ENCODE results near the gene MNS1. TPM values are rescaled to one million over a fixed set of nuclear protein-coding genes. Genes with fewer than 3 reads are reported as not detected.
"Not testable (repeated sequence)": the region's sequence is repeated elsewhere in the genome, so short reads cannot be mapped to it uniquely, and the experiment has no call there.

The MNS1 gene
- total and polyA plus RNA-seq, 9 donors: 5.1 to 9.3 (median 7.1) TPM

DNA sequence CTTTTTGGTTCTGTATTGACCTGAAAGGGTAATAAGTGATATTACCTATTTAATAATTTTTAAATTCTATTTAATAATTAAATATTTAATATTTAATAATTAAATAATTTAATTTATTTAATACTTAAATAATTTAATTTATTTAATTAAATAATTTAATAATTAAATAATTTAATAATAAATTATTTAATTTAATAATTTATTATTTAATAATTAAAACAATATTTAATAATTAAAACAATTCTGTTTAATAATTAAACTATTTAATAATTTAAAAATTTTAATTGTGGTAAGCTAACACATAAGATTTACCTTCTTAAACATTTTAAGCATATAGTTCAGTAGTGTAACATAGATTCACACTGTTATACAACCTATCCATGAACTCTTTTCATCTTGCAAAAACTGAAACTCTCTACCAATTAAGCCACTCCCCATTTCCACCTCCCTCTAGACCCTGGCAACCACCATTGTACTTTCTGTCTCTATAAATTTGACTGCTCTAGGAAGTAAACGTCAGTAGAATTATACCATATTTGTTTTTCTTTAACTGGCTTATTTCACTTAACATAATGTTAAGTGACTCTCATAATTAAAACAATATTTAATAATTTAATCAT, 51.7 kb downstream of the MNS1 start:
- not testable (repeated sequence) for H3K4me3 ChIP-seq (ENCODE audit: low read length); H3K27me3 ChIP-seq (ENCODE audit: control insufficient read depth, insufficient read depth, low read length); H3K9me3 ChIP-seq (replicated peaks; ENCODE audit: control insufficient read depth, low read depth, low read length); DNase-seq; H3K4me1 ChIP-seq (ENCODE audit: control insufficient read depth, insufficient read depth, low read length); H3K36me3 ChIP-seq (ENCODE audit: control insufficient read depth, insufficient read depth, low read length); H3K27ac ChIP-seq (ENCODE audit: low read length)
- no CpG with 5 or more reads among the region's 1 CpG for WGBS (ENCODE audit: insufficient coverage)

DNA sequence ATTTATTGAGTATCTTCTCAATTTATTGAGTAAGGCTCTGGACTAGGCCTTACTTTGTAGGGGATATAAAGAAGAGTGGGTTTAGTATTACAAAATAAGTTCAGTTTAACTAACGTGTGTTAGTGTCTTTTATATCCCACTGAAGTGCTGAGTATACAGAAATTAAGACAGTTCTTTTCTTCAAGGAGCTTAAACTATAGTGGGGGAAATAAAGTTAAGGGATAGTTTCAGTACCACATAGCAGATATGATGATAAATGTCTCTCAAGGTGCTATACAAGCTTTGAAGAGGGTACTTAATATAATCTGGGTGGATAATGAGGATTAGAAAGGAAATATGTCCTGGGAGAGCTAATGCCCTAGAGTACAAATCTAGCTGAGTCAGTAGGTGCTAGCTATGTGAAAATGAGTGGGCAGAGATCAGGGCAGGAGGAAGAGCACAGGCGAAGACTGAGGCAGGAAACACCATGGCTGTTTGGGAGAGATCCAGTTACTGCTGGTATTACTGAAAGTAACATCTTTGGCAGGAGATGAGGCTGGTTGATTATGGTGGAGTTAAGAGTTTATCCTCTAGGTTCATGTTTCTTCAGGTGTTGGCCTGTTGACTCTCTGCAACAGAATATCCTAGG, 53.7 kb downstream of the MNS1 start:
- Histone ChIP-seq H3K9me3 (replicated peaks; ENCODE audit: control insufficient read depth, low read depth, low read length) (no peaks in the 10 kb centered on the region), H3K4me3 (ENCODE audit: low read length) (no peak overlapping the region), H3K36me3 (ENCODE audit: control insufficient read depth, insufficient read depth, low read length) (no peaks in the 10 kb centered on the region), H3K4me1 (ENCODE audit: control insufficient read depth, insufficient read depth, low read length) (no peaks in the 10 kb centered on the region), H3K27ac (ENCODE audit: low read length) (no peak overlapping the region), H3K27me3 (ENCODE audit: control insufficient read depth, insufficient read depth, low read length) (no peaks in the 10 kb centered on the region)
- DNase-seq: no peak
- WGBS (ENCODE audit: insufficient coverage): 50% methylated on average over 1 of the region's 2 CpGs

DNA sequence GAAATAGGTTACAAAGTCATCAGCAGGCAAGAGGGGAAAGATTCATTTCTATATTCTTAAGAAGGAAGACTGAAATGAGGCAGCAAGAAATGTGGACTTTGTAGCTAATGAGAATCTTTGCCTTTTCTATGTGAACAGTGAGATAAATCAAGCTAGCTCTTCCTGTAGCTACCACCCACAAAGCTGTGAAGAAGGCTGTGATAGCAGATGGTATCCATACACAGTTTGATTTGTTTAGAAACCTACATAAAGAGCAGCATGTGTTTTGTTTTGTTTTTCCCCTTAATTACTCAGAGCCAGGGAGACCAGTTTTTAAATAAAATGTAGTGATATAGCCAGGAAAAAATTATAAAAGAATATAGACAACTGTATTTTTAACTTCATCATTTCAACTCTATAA, 54.2 kb downstream of the MNS1 start:
- Histone ChIP-seq H3K4me1 (ENCODE audit: control insufficient read depth, insufficient read depth, low read length) (no peaks in the 10 kb centered on the region), H3K27me3 (ENCODE audit: control insufficient read depth, insufficient read depth, low read length) (no peaks in the 10 kb centered on the region), H3K36me3 (ENCODE audit: control insufficient read depth, insufficient read depth, low read length) (no peaks in the 10 kb centered on the region), H3K27ac (ENCODE audit: low read length) (no peak overlapping the region), H3K4me3 (ENCODE audit: low read length) (no peak overlapping the region), H3K9me3 (replicated peaks; ENCODE audit: control insufficient read depth, low read depth, low read length) (no peaks in the 10 kb centered on the region)
- no peak for DNase-seq

DNA sequence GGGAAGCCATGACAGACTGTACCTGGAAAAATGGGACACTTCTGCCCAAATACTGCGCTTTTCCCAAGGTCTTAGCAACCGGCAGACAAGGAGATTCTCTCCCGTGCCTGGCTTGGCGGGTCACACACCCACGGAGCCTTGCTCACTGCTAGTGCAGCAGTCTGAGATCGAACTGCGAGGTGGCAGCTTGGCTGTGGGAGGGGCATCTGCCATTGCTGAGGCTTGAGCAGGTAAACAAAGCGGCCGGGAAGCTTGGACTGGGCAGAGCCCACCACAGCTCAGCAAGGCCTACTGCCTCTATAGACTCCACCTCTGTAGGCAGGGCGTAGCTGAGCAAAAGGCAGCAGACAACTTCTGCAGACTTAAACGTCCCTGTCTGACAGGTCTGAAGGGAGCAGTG, 65.7 kb downstream of the MNS1 start:
- H3K36me3 ChIP-seq (ENCODE audit: control insufficient read depth, insufficient read depth, low read length); DNase-seq; H3K27ac ChIP-seq (ENCODE audit: low read length); H3K4me1 ChIP-seq (ENCODE audit: control insufficient read depth, insufficient read depth, low read length); H3K4me3 ChIP-seq (ENCODE audit: low read length); H3K9me3 ChIP-seq (replicated peaks; ENCODE audit: control insufficient read depth, low read depth, low read length); H3K27me3 ChIP-seq (ENCODE audit: control insufficient read depth, insufficient read depth, low read length): not testable (repeated sequence)
- 96% methylated on average over 10 of the region's 11 CpGs for WGBS (ENCODE audit: insufficient coverage)

DNA sequence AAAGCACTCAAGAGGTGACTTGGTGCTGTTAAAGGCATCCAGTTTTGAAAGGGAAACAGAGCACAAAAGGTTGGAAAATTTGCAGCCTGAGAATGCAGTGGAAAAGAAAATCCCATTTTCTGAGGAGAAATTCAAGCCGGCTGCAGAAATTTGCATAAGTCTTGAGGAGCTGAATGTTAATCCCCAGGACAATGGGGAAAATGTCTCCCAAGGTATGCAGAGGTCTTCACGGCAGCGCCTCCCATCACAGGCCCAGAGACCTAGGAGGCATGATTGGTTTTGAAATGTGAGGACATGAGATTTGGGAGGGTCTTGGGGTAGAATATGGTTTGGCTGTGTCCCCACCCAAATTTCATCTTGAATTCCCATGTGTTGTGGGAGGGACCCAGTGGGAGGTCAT, 67.6 kb downstream of the MNS1 start:
- not testable (repeated sequence) for DNase-seq; H3K27ac ChIP-seq (ENCODE audit: low read length); H3K27me3 ChIP-seq (ENCODE audit: control insufficient read depth, insufficient read depth, low read length); H3K4me3 ChIP-seq (ENCODE audit: low read length); H3K9me3 ChIP-seq (replicated peaks; ENCODE audit: control insufficient read depth, low read depth, low read length); H3K4me1 ChIP-seq (ENCODE audit: control insufficient read depth, insufficient read depth, low read length); H3K36me3 ChIP-seq (ENCODE audit: control insufficient read depth, insufficient read depth, low read length)
- WGBS (ENCODE audit: insufficient coverage): 87% methylated on average over 3 of the region's 3 CpGs

DNA sequence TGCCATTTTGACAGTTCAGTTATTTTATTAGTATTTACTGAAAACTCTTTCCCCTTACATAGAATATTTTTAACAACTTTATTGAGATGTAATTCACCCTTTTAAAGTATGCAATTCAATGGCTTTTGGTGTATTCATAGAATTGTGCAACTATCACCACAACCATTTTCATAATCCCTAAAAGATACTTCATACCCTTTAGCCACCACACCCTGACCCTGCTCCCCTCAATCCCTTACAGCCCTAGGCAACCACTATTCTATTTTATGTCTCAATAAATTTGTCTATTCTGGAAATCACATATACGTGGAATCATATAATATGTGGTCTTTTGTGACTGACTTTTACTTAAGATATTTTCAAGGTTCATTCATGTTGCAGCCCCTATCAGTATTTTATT, 70.0 kb downstream of the MNS1 start:
- Histone ChIP-seq H3K27ac (ENCODE audit: low read length) (no peak overlapping the region), H3K36me3 (ENCODE audit: control insufficient read depth, insufficient read depth, low read length) (no peaks in the 10 kb centered on the region), H3K9me3 (replicated peaks; ENCODE audit: control insufficient read depth, low read depth, low read length) (no peaks in the 10 kb centered on the region), H3K4me3 (ENCODE audit: low read length) (no peak overlapping the region), H3K27me3 (ENCODE audit: control insufficient read depth, insufficient read depth, low read length) (no peaks in the 10 kb centered on the region), H3K4me1 (ENCODE audit: control insufficient read depth, insufficient read depth, low read length) (no peaks in the 10 kb centered on the region)
- WGBS (ENCODE audit: insufficient coverage): no CpG with 5 or more reads among the region's 1 CpG
- no peak for DNase-seq

DNA sequence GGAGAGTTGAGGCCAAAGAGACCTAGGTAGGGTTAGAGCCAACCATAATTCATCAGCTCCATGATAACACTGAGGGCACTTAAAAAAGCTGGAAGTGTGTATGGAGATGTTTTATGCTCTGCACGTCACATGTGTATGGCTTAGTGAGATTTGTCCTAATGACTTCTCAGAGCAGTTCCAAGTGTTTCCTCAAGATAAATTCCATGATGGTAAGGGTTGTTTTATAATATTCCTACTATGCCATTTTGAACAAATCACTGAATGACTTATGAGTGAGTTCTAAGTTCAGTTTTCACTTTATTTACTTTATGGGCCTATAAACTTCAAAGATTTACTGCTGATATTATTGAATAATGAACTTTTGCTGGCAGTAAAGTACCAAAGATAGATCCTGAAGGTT, 71.7 kb downstream of the MNS1 start:
- H3K9me3 ChIP-seq (replicated peaks; ENCODE audit: control insufficient read depth, low read depth, low read length): no peaks in the 10 kb centered on the region
- no peak overlapping the region for H3K27ac ChIP-seq (ENCODE audit: low read length)
- H3K36me3 ChIP-seq (ENCODE audit: control insufficient read depth, insufficient read depth, low read length): no peaks in the 10 kb centered on the region
- H3K27me3 ChIP-seq (ENCODE audit: control insufficient read depth, insufficient read depth, low read length): no peaks in the 10 kb centered on the region
- no peak overlapping the region for H3K4me3 ChIP-seq (ENCODE audit: low read length)
- DNase-seq: no peak
- no peaks in the 10 kb centered on the region for H3K4me1 ChIP-seq (ENCODE audit: control insufficient read depth, insufficient read depth, low read length)
- no CpG with 5 or more reads among the region's 1 CpG for WGBS (ENCODE audit: insufficient coverage)

DNA sequence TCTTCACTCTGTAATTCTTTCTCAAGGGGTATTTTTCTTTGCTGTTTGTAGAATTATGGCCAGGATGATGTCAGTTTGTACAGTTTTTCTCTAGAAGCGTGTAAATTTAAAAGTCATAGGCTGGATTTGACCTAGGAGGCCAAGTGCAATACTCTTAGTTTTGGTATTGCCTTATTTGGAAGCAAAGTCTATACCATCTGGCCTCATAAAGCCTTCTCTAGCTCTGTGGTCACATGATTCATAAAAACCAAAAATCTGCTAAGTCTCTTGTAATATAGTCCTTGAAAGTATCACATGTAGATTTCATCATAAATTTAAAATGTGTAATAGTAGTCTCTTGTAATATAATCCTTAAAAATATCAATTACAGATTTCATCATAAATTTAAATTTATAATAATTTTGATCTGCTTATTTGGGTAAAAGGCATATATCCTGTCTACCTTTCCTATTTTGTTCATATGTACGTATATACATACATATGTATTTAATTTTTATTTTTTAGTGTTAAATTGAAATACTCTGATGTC, 74.1 kb downstream of the MNS1 start:
- DNase-seq: no peak

DNA sequence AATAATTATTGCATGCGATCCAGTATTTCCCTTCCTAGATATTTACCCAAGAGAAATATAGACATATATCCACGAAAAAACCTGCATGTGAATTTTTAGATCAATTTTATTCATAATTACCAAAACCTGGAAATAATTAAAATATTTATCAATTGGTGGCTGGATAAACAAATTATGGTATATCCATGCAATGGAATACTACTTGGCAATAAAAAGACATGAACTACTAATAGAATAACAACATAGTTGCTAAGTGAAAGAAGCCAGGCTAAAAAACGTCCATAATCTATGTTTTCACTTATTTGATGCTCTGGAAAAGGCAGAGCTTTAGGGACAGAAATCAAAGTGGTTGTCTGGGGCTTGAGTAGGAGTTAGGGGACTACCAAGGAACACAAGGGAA, 79.0 kb downstream of the MNS1 start:
- Histone ChIP-seq H3K27me3 (ENCODE audit: control insufficient read depth, insufficient read depth, low read length) (no peaks in the 10 kb centered on the region), H3K4me3 (ENCODE audit: low read length) (no peak overlapping the region), H3K4me1 (ENCODE audit: control insufficient read depth, insufficient read depth, low read length) (no peaks in the 10 kb centered on the region), H3K36me3 (ENCODE audit: control insufficient read depth, insufficient read depth, low read length) (no peaks in the 10 kb centered on the region), H3K9me3 (replicated peaks; ENCODE audit: control insufficient read depth, low read depth, low read length) (peaks cover 4% of the 10 kb centered on the region), H3K27ac (ENCODE audit: low read length) (no peak overlapping the region)
- WGBS (ENCODE audit: insufficient coverage): no CpG with 5 or more reads among the region's 3 CpGs
- no peak for DNase-seq

More for the DNA sequence above, 74.1 kb downstream of the MNS1 start:
- Histone ChIP-seq H3K9me3 (replicated peaks; ENCODE audit: control insufficient read depth, low read depth, low read length) (peaks cover 2% of the 10 kb centered on the region), H3K4me3 (ENCODE audit: low read length) (no peak overlapping the region), H3K27me3 (ENCODE audit: control insufficient read depth, insufficient read depth, low read length) (no peaks in the 10 kb centered on the region), H3K4me1 (ENCODE audit: control insufficient read depth, insufficient read depth, low read length) (no peaks in the 10 kb centered on the region), H3K27ac (ENCODE audit: low read length) (no peak overlapping the region), H3K36me3 (ENCODE audit: control insufficient read depth, insufficient read depth, low read length) (no peaks in the 10 kb centered on the region)
- 60% methylated on average over 1 of the region's 2 CpGs for WGBS (ENCODE audit: insufficient coverage)

DNA sequence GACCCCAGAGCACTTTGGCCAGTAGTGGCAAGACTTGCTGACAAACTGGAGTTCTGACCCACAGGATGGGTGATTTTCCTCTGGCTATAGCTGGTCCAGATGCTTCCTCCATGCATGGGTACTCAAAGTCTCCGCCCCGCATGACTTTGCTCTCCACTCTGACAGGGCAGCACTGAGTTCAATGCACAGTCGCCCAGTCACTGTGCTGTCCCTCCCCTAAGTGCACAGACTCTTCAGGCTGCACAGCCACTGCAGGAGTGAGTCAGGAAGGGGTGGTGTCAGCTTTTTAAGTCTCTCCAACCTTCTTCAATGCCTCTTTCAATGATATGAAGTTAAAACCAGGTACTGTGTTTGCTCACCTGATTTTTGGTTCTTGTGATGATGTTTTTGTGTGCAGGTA, 81.9 kb downstream of the MNS1 start:
- WGBS (ENCODE audit: insufficient coverage): 100% methylated on average over 1 of the region's 3 CpGs
- no peaks in the 10 kb centered on the region for H3K36me3 ChIP-seq (ENCODE audit: control insufficient read depth, insufficient read depth, low read length)
- no peaks in the 10 kb centered on the region for H3K4me1 ChIP-seq (ENCODE audit: control insufficient read depth, insufficient read depth, low read length)
- H3K27ac ChIP-seq (ENCODE audit: low read length): no peak overlapping the region
- peaks cover 11% of the 10 kb centered on the region for H3K9me3 ChIP-seq (replicated peaks; ENCODE audit: control insufficient read depth, low read depth, low read length)
- H3K27me3 ChIP-seq (ENCODE audit: control insufficient read depth, insufficient read depth, low read length): no peaks in the 10 kb centered on the region
- no peak overlapping the region for H3K4me3 ChIP-seq (ENCODE audit: low read length)
- no peak for DNase-seq
